Tibial nerve (tissue), 4 donors: Measurements from ENCODE around the gene RFFL. TPM values are rescaled to one million over a fixed set of nuclear protein-coding genes. Genes with fewer than 3 reads are reported as not detected.

ENCODE experiments used
- DNase-seq, 2 donors: peaks; one replicate each; pipeline ENCODE4 v3.0.0-alpha.2; 2019; ENCODE audit warnings: low spot score in 2 of 2
- H3K27ac ChIP-seq, 4 donors: fragments of 200-600 bp; sonication (generic) in 3 of 4; one replicate each; pipeline ENCODE4 v1.5.1; 2017 to 2019; ENCODE audit warnings: mild to moderate bottlenecking in 1 of 4
- H3K27me3 ChIP-seq, 2 donors: fragments of 200-600 bp; sonication (generic) in 1 of 2; one replicate each; pipeline versions ENCODE4 v1.5.1 to v1.6.0; 2017 to 2019
- H3K36me3 ChIP-seq, 3 donors: fragments of 200-600 bp; sonication (generic); one replicate each; pipeline ENCODE4 v1.5.1; 2018 to 2019
- H3K4me1 ChIP-seq, 4 donors: fragments of 200-600 bp; sonication (generic) in 3 of 4; one replicate each; pipeline ENCODE4 v1.5.1; 2017 to 2019
- H3K4me3 ChIP-seq, 4 donors: fragments of 200-600 bp; sonication (generic) in 3 of 4; one replicate each; pipeline ENCODE4 v1.5.1; 2017 to 2019; ENCODE audit warnings: mild to moderate bottlenecking in 1 of 4, moderate library complexity in 1 of 4
- H3K9me3 ChIP-seq, 4 donors: fragments of 200-600 bp; sonication (generic) in 3 of 4; one replicate each; pipeline ENCODE4 v1.5.1; 2017 to 2019
- EP300 ChIP-seq, 2 donors: sonication (generic); formaldehyde crosslinking; IDR thresholded peaks; one replicate each; pipeline ENCODE4 v1.6.1; 2017; ENCODE audit warnings: antibody characterized with exemption in 2 of 2, mild to moderate bottlenecking in 1 of 2
- POLR2A ChIP-seq, 2 donors: fragments of 450-650 bp; IDR thresholded peaks; one replicate each; pipeline ENCODE4 v1.6.1; 2017; ENCODE audit warnings: antibody characterized with exemption in 2 of 2, mild to moderate bottlenecking in 2 of 2, moderate library complexity in 2 of 2
- WGBS, 2 donors: methylation state at CpG; one replicate each; pipeline ENCODE4 v1.1.5; 2018; 5-methylcytosine and 5-hydroxymethylcytosine counted together
- total RNA-seq, 4 donors: library from RNA; depleted of rRNA; stranded (reverse); fragments of >200 nt; gene quantifications; one replicate each; pipeline ENCODE4 v1.1.0, GENCODE V29; 2016
- TF ChIP-seq, protein P1 (sequence below), 5 experiments: fragments of 200-600 bp in 3 of 5; fragments of 450-650 bp in 2 of 5; sonication (generic) in 3 of 5; IDR thresholded peaks; one replicate each; pipeline ENCODE4 v1.5.1; 2016 to 2019; ENCODE audit warnings: antibody characterized with exemption in 5 of 5, mild to moderate bottlenecking in 3 of 5, moderate library complexity in 2 of 5

Gene RFFL
- total RNA-seq, 4 donors from 2014 or later, result 10.8 to 41.3 (median 17.2) TPM

DNA sequence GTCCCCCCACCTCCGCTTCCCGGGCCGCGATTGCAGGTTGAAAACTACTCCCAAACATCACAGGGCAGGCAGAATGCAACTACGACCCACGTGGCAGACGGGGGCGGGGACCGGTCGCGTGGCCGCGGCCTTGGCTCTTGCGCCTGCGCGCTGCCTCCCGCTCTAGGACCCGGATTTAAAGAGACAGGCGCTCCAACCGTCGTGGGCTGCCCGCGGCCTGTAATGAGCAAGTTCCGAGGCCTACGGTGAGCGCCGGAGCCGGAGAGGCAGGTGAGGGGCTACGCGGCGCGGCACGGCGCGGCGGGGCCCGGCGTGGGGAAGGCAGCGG, 83.2 kb downstream of the RFFL start, which contains the start of gene LIG3:
LIG3 (plus strand) TSS at position 160 of the 328 bp plus-strand sequence. CDS start 2,494 bp downstream, outside the sequence.
- 0 to 1% methylated on average over 5 to 23 of the region's 39 CpGs for WGBS, 2 donors
- H3K9me3 ChIP-seq, result no peaks in the 10 kb centered on the region
- H3K4me1 ChIP-seq, result peaks cover 0 to 39% (median 14%) of the 10 kb centered on the region in 4 donors
- peak within 1 kb of the TSS; percentile 93 to 100 (median 98) for H3K27ac ChIP-seq
- H3K36me3 ChIP-seq, result no peaks in the 10 kb centered on the region
- peak within 1 kb of the TSS; percentile 82 to 97 (median 90) for H3K4me3 ChIP-seq
- TF ChIP-seq POLR2A (IDR thresholded peaks at IDR 0.05) (peak; percentile 22 to 64), EP300 (IDR thresholded peaks at IDR 0.05) (peak in 1 of 2 donors; percentile 86)
- TF ChIP-seq, protein P1, sequence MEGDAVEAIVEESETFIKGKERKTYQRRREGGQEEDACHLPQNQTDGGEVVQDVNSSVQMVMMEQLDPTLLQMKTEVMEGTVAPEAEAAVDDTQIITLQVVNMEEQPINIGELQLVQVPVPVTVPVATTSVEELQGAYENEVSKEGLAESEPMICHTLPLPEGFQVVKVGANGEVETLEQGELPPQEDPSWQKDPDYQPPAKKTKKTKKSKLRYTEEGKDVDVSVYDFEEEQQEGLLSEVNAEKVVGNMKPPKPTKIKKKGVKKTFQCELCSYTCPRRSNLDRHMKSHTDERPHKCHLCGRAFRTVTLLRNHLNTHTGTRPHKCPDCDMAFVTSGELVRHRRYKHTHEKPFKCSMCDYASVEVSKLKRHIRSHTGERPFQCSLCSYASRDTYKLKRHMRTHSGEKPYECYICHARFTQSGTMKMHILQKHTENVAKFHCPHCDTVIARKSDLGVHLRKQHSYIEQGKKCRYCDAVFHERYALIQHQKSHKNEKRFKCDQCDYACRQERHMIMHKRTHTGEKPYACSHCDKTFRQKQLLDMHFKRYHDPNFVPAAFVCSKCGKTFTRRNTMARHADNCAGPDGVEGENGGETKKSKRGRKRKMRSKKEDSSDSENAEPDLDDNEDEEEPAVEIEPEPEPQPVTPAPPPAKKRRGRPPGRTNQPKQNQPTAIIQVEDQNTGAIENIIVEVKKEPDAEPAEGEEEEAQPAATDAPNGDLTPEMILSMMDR (IDR thresholded peaks at IDR 0.05), result peak in 1 of 5 experiments; percentile 33
- H3K27me3 ChIP-seq, result no peaks in the 10 kb centered on the region
- DNase-seq, result peak; percentile 83 to 89

DNA sequence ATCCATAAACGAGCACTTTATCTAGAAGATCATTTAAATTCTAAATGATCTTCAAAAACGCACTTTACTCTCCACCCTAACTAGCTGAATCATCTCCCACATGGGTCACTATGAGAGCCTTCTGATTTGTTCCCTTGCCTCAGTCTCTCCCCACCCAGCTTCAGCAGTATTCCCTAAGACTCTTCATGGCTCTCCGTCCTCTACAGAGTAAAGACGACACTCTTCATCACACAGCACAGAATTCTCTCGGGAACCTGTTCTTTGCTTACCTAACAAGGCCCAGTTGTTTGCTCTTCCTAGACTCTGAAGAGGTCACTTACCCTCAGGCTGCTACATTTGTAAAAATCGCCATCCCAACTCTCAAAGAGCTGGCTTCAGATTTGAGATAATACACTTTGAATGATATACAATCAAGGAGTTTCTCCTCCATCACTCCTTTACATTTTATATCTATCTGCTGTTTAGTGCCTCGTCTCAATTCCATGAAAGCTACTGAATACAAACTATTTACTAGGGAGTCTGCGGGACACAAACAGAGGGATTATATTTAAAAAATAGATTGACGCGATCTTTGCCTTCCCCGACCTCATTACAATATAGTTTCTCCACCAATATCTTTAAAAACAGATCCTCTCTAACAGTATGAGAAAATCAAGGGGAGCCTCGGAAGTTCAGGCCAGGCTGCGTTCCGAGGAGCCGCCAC, 83.7 kb downstream of the RFFL start:
- TF ChIP-seq EP300 (IDR thresholded peaks at IDR 0.05) (no peak), POLR2A (IDR thresholded peaks at IDR 0.05) (no peak)
- TF ChIP-seq, protein P1 (IDR thresholded peaks at IDR 0.05), result no peak
- 11% methylated on average over 15 of the region's 15 CpGs for WGBS, 2 donors
- Histone ChIP-seq H3K27ac (peak overlapping the region; percentile 93 to 100 (median 98)), H3K9me3 (no peaks in the 10 kb centered on the region), H3K4me3 (peak overlapping the region; percentile 82 to 97 (median 90)), H3K36me3 (no peaks in the 10 kb centered on the region), H3K4me1 (peaks cover 0 to 39% (median 14%) of the 10 kb centered on the region in 4 donors), H3K27me3 (no peaks in the 10 kb centered on the region)
- no peak for DNase-seq

DNA sequence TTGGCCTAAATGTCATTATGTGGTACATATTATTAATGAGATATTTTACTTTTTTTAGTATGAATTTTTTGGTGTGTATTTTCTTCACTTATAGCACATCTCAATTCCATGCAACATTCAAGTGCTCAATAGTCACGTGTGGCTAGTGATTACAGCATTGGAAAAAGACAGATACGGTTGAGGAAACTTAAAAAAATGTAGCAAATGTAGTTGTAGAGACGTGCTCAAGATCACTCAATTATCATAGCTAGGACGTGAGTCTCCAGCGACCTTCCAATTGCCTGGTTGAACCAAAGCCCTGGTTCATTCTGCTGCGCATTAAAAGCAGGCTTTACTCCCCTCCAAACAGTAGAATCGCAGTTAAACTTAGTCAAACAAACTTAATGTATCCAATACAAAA, 84.4 kb downstream of the RFFL start:
- TF ChIP-seq EP300 (IDR thresholded peaks at IDR 0.05) (no peak), POLR2A (IDR thresholded peaks at IDR 0.05) (no peak)
- TF ChIP-seq, protein P1 (IDR thresholded peaks at IDR 0.05), result no peak
- Histone ChIP-seq H3K27ac (no peak overlapping the region), H3K4me1 (peaks cover 0 to 39% (median 14%) of the 10 kb centered on the region in 4 donors), H3K36me3 (no peaks in the 10 kb centered on the region), H3K9me3 (no peaks in the 10 kb centered on the region), H3K27me3 (no peaks in the 10 kb centered on the region), H3K4me3 (no peak overlapping the region)
- 84 to 87% methylated on average over 7 of the region's 7 CpGs for WGBS, 2 donors
- no peak for DNase-seq

DNA sequence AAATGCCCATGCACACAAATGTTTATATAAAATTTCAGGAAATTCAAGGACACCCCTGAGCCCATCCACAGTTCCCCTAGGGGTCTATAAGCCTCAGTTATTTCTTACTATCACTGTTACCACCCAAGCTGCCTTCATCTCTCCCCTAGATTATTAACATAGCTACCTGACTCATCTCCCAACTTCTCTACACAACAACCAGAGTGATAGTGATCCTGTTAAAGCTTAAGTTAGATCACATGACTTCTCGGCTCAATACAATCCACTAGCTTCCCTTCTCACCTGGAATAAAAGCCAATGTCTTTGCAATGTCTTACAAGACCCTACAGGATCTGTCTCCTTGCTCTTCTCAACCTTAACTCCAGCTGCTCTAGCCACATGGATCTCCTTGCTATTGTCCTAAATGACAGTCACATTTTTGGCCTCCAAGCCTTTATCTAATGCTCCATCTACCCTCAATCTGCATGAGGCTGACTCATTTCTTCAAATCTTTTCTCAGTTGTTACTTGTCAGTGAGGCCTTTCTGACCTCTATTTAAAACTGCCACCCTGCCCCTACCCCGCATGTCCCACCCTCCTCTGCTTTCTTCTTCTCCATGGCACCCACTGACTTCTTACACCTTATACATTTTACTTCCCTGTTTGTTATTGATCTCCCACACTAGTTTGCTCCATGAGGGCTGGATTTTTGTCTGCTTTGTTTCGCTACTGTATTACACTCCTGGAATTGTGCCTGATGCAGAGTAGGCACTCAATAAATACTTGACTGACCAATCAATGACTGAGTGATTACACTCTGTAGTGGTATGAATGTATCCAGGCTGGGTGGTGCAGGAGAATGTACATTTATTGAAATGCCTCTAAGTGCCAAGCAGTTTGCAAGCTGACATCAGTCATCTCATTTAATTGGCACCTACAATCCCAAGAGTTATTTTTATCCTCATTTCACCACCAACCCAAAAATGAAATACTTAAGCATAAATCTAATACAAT, 88.4 kb downstream of the RFFL start:
- TF ChIP-seq POLR2A (IDR thresholded peaks at IDR 0.05), result no peak
- TF ChIP-seq, protein P1 (IDR thresholded peaks at IDR 0.05), result no peak
- no peak for TF ChIP-seq EP300 (IDR thresholded peaks at IDR 0.05)
- H3K36me3 ChIP-seq, result peaks cover 0 to under 1% (median 0%) of the 10 kb centered on the region in 3 donors
- no peak overlapping the region for H3K4me3 ChIP-seq
- no peak for DNase-seq
- no peaks in the 10 kb centered on the region for H3K27me3 ChIP-seq
- 82 to 89% methylated on average over 3 of the region's 3 CpGs for WGBS, 2 donors
- peaks cover 0 to 12% (median 2%) of the 10 kb centered on the region in 4 donors for H3K4me1 ChIP-seq
- no peak overlapping the region for H3K27ac ChIP-seq
- H3K9me3 ChIP-seq, result no peaks in the 10 kb centered on the region
